Neural progenitor cell (in vitro differentiated cells): ENCODE measurements around the gene CRYGS. TPM values are rescaled to one million over a fixed set of nuclear protein-coding genes. Genes with fewer than 3 reads are reported as not detected.

Experiments
- DNase-seq: peaks from one replicate; pipeline ENCODE4 v3.0.0-alpha.2; 2016; ENCODE audit warnings: low spot score
- H2AFZ ChIP-seq: fragments of 200-600 bp; sonication (generic); replicated peaks from 2 replicates; pipeline ENCODE4 v1.6.1; 2016; ENCODE audit warnings: antibody characterized with exemption
- H3F3A ChIP-seq: fragments of 200-600 bp; sonication (generic); 2 replicates; pipeline ENCODE4 v1.6.1; 2016; ENCODE audit warnings: antibody characterized with exemption, low read depth
- H3K27ac ChIP-seq: fragments of 200-600 bp; sonication (generic); 2 replicates; pipeline ENCODE4 v1.5.1; 2016; ENCODE audit warnings: mild to moderate bottlenecking
- H3K27me3 ChIP-seq: fragments of 200-600 bp; sonication (generic); 2 replicates; pipeline ENCODE4 v1.6.1; 2016; ENCODE audit warnings: mild to moderate bottlenecking, moderate library complexity
- H3K36me3 ChIP-seq: fragments of 200-600 bp; sonication (generic); 2 replicates; pipeline ENCODE4 v1.5.1; 2016
- H3K4me1 ChIP-seq: fragments of 200-600 bp; sonication (generic); 2 replicates; pipeline ENCODE4 v1.6.1; 2016; ENCODE audit warnings: mixed run types
- H3K4me2 ChIP-seq: fragments of 200-600 bp; sonication (generic); 2 replicates; pipeline ENCODE4 v1.6.1; 2016
- H3K4me3 ChIP-seq: fragments of 200-600 bp; sonication (generic); 2 replicates; pipeline ENCODE4 v1.5.1; 2016
- H3K79me2 ChIP-seq: fragments of 200-600 bp; sonication (generic); 2 replicates; pipeline ENCODE4 v1.6.1; 2016; ENCODE audit warnings: low read depth
- H3K9ac ChIP-seq: fragments of 200-600 bp; sonication (generic); 2 replicates; pipeline ENCODE4 v1.6.1; 2016
- H3K9me3 ChIP-seq: fragments of 200-600 bp; sonication (generic); 2 replicates; pipeline ENCODE4 v1.5.1; 2016; ENCODE audit warnings: low read depth
- H4K20me1 ChIP-seq: fragments of 200-600 bp; sonication (generic); 2 replicates; pipeline ENCODE4 v1.6.1; 2016; ENCODE audit warnings: low read depth
- H3K27ac Mint-ChIP-seq: 3 replicates; pipeline ENCODE4 v1.8.0; 2021; ENCODE audit warnings: mixed read lengths
- H3K27me3 Mint-ChIP-seq: 2 replicates; pipeline ENCODE4 v1.8.0; 2022; ENCODE audit warnings: low read depth, mild to moderate bottlenecking, inconsistent platforms, moderate library complexity, mixed read lengths; ENCODE audit not compliant: insufficient read depth
- H3K36me3 Mint-ChIP-seq: 3 replicates; pipeline ENCODE4 v1.8.0; 2021; ENCODE audit warnings: mixed read lengths
- H3K4me1 Mint-ChIP-seq: 3 replicates; pipeline ENCODE4 v1.8.0; 2021; ENCODE audit warnings: mixed read lengths
- H3K4me3 Mint-ChIP-seq: 3 replicates; pipeline ENCODE4 v1.8.0; 2021; ENCODE audit warnings: mild to moderate bottlenecking, moderate library complexity, mixed read lengths
- H3K9me3 Mint-ChIP-seq: 3 replicates; pipeline ENCODE4 v1.8.0; 2020; ENCODE audit warnings: mixed read lengths
- EZH2 ChIP-seq: fragments of 200-600 bp; sonication (generic); IDR thresholded peaks from 2 replicates; pipeline ENCODE4 v1.6.1; 2017; ENCODE audit warnings: antibody characterized with exemption, mild to moderate bottlenecking, moderate library complexity
- EZH2phosphoT487 ChIP-seq: fragments of 200-600 bp; sonication (generic); IDR thresholded peaks from 2 replicates; pipeline ENCODE4 v1.6.1; 2017; ENCODE audit warnings: antibody characterized with exemption
- total RNA-seq: library from RNA; depleted of rRNA; stranded (reverse); fragments of >200 nt; gene quantifications from 2 replicates; pipeline ENCODE4 v1.2.3, GENCODE V29; 2015; ENCODE audit warnings: low replicate concordance
- TF ChIP-seq, protein P1 (sequence below): fragments of 200-600 bp; sonication (generic); IDR thresholded peaks from 2 replicates; pipeline ENCODE4 v1.5.1; 2017; ENCODE audit warnings: antibody characterized with exemption, mild to moderate bottlenecking

CRYGS gene
- total RNA-seq, 1 donor from 2014 or later = 1.1 TPM

DNA sequence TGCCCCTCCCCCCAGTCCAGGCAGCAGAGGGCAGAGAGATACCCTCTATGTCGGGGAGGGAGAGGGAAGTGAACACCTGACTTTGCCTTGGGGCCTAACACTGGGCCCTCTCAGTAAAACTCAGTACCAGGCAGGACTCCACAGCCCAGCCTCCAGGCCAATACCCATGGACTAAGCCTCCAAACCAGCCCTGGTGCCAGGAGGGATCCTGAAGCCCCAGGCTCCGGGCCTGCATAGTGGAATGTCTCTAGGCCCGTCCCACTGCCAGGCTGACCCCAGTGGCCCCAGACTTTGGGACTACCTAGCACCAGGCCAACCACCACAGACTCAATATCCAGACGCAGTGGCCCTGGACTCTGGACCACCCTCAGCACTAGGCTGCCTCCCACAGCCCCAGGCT, 46.6 kb downstream of the CRYGS start:
- Mint-ChIP-seq H3K27ac (no peak overlapping the region), H3K4me3 (no peak overlapping the region), H3K4me1 (peaks cover 45% of the 10 kb centered on the region), H3K27me3 (peaks cover 12% of the 10 kb centered on the region), H3K9me3 (peaks cover 35% of the 10 kb centered on the region), H3K36me3 (peaks cover 2% of the 10 kb centered on the region)
- Histone ChIP-seq H3K9me3 (no peaks in the 10 kb centered on the region), H3K4me1 (peaks cover 21% of the 10 kb centered on the region), H3K27ac (no peak overlapping the region), H2AFZ (no peak overlapping the region), H4K20me1 (no peaks in the 10 kb centered on the region), H3K79me2 (no peaks in the 10 kb centered on the region), H3K9ac (no peak overlapping the region), H3K4me2 (no peak overlapping the region), H3K4me3 (no peak overlapping the region), H3K36me3 (no peaks in the 10 kb centered on the region), H3F3A (peaks cover 3% of the 10 kb centered on the region), H3K27me3 (no peaks in the 10 kb centered on the region)
- TF ChIP-seq EZH2phosphoT487 = no peak
- TF ChIP-seq EZH2 = no peak
- TF ChIP-seq, protein P1, sequence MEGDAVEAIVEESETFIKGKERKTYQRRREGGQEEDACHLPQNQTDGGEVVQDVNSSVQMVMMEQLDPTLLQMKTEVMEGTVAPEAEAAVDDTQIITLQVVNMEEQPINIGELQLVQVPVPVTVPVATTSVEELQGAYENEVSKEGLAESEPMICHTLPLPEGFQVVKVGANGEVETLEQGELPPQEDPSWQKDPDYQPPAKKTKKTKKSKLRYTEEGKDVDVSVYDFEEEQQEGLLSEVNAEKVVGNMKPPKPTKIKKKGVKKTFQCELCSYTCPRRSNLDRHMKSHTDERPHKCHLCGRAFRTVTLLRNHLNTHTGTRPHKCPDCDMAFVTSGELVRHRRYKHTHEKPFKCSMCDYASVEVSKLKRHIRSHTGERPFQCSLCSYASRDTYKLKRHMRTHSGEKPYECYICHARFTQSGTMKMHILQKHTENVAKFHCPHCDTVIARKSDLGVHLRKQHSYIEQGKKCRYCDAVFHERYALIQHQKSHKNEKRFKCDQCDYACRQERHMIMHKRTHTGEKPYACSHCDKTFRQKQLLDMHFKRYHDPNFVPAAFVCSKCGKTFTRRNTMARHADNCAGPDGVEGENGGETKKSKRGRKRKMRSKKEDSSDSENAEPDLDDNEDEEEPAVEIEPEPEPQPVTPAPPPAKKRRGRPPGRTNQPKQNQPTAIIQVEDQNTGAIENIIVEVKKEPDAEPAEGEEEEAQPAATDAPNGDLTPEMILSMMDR = no peak
- no peak for DNase-seq

DNA sequence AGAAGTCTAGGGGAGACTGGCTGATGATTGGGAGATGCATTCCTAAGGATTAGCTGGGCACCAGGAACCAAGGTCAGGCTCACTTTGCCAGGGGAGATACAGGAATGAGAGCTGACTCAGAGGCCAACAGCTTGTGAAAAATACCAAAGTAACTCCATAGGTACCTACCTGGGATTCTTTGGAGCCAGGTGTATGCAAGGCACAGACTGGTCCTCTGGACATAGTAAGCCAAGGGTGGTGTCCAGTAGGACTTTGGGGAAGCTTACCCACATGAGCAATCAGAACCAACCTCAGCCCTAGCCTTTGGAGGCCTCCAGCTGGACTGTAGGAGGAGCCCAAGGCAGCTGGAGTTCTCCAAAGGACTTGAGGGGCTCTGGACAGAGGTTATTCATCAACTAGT, 47.5 kb downstream of the CRYGS start:
- H3K27ac ChIP-seq = no peak overlapping the region
- H3K9ac ChIP-seq = no peak overlapping the region
- DNase-seq = no peak
- no peak overlapping the region for H3K4me2 ChIP-seq
- Mint-ChIP-seq H3K4me1 (peaks cover 43% of the 10 kb centered on the region), H3K27me3 (peaks cover 12% of the 10 kb centered on the region), H3K36me3 (peaks cover 2% of the 10 kb centered on the region), H3K9me3 (peaks cover 32% of the 10 kb centered on the region), H3K27ac (no peak overlapping the region), H3K4me3 (no peak overlapping the region)
- H4K20me1 ChIP-seq = no peaks in the 10 kb centered on the region
- no peaks in the 10 kb centered on the region for H3K27me3 ChIP-seq
- H3K9me3 ChIP-seq = no peaks in the 10 kb centered on the region
- H3K79me2 ChIP-seq = no peaks in the 10 kb centered on the region
- H3K4me1 ChIP-seq = peaks cover 17% of the 10 kb centered on the region
- no peak overlapping the region for H2AFZ ChIP-seq
- TF ChIP-seq EZH2 (no peak), EZH2phosphoT487 (no peak)
- TF ChIP-seq, protein P1 = no peak
- H3K36me3 ChIP-seq = no peaks in the 10 kb centered on the region
- H3K4me3 ChIP-seq = no peak overlapping the region
- H3F3A ChIP-seq = no peaks in the 10 kb centered on the region

DNA sequence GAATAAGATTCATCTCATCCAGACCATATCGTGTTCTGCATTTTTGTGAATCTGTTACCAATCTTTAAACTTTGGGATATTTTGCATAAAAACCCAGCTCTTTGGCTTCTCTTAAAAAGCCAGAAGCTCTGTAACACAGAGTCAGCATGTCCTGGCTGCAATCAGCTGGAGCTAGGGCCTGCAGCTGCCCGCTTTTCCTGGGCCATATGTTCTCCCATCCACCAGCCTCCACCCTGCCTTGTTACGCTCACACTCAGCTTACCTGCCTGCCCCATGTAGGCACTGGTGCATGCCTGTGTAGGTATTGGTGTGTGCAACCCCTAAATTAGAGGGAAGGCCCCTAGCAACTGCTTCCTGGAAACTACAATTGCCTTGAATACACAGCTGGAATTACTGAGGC, 48.2 kb downstream of the CRYGS start:
- no peaks in the 10 kb centered on the region for H4K20me1 ChIP-seq
- Mint-ChIP-seq H3K27me3 (peaks cover 12% of the 10 kb centered on the region), H3K4me1 (peaks cover 43% of the 10 kb centered on the region), H3K9me3 (peaks cover 29% of the 10 kb centered on the region), H3K36me3 (peaks cover 2% of the 10 kb centered on the region), H3K4me3 (no peak overlapping the region), H3K27ac (no peak overlapping the region)
- no peaks in the 10 kb centered on the region for H3K36me3 ChIP-seq
- no peak for DNase-seq
- H3K4me3 ChIP-seq = no peak overlapping the region
- TF ChIP-seq, protein P1 = no peak
- TF ChIP-seq EZH2 (no peak), EZH2phosphoT487 (no peak)
- no peaks in the 10 kb centered on the region for H3K27me3 ChIP-seq
- no peak overlapping the region for H2AFZ ChIP-seq
- no peak overlapping the region for H3K9ac ChIP-seq
- no peaks in the 10 kb centered on the region for H3K79me2 ChIP-seq
- H3F3A ChIP-seq = no peaks in the 10 kb centered on the region
- H3K4me1 ChIP-seq = peaks cover 17% of the 10 kb centered on the region
- H3K27ac ChIP-seq = no peak overlapping the region
- H3K4me2 ChIP-seq = no peak overlapping the region
- H3K9me3 ChIP-seq = no peaks in the 10 kb centered on the region
